ENCODE measurements around the gene TLK2.
"Not testable (repeated sequence)": the region's sequence is repeated elsewhere in the genome, so short reads cannot be mapped to it uniquely, and the experiment has no call there.

Gene TLK2

DNA sequence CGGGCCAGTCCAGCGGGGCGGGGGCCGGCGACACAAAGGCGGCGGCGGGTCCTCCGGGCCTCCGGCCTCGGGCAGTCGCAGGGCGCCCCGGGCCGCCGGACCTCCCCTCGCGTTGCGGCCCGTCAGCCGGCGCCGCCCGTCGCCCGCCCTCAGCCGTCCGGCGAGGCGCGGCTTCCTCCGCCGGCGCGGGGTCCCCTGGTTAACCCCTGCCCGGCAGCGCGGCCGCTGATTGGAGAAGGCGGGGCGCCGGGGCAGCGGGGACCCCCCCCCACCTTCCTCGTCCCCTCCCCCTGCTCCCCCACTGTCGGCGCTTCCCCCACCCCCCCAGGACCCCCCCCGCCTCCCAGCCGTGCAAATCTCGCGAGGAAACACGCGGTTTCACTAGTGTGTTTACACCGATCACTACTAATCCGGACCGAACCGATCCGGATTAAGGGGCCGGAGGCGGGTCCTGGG lies at the start of gene TLK2:
Gene TLK2, plus strand, starts transcription at position 402 of the 456 bp plus-strand sequence. CDS start 2,301 bp downstream, outside the sequence.
- peak in 1 of 2 experiments; percentile 73 for DNase-seq

DNA sequence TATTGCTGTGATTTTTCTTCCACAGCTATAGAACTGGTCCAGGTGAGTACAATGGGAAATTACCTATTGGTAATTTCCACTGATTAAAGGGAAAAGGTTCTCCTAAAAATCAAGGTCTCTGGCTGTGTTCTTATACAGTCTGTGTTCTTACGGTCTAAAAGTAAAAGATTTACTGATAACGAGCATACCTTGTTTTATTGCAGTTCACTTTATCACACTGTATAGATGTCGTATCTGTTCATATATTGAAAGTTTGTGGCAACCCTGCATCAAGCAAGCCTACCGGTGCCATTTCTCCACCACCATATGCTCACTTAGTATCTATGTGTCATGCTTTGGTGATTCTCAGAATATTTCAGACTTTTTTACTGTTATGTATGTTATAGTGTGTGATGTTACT lies 43.4 kb upstream of the TLK2 start:
- DNase-seq = not testable (repeated sequence)

GRCh38 chr17:62441181-62441580 lies 37.4 kb upstream of the TLK2 start:
- not testable (repeated sequence) for DNase-seq

DNA sequence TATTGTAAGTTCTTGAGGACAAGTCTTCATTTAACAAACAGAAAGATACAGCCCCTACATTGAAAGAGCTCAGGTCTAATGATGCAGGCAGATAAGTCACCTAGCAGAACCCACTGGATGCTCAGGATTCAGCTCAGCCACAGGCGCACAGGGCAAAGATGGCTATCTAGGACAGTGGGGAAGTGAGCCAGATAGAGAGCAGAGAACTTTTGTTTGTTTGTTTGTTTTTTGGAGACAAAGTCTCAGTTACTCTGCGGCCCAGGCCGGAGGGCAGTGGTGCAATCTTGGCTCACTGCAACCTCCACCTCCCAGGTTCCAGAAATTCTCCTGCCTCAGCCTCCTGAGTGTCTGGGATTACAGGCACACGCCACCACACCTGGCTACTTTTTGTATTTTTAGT lies 34.6 kb upstream of the TLK2 start:
- DNase-seq = no peak

GRCh38 chr17:62445791-62446190 lies 32.8 kb upstream of the TLK2 start:
- DNase-seq = not testable (repeated sequence)

GRCh38 chr17:62452195-62452594 lies 26.4 kb upstream of the TLK2 start:
- not testable (repeated sequence) for DNase-seq

GRCh38 chr17:62453041-62453440 lies 25.6 kb upstream of the TLK2 start:
- DNase-seq = not testable (repeated sequence)

- not testable (repeated sequence) for DNase-seq
Observed at GRCh38 chr17:62453656-62454055, 25.0 kb upstream of the TLK2 start.

DNA sequence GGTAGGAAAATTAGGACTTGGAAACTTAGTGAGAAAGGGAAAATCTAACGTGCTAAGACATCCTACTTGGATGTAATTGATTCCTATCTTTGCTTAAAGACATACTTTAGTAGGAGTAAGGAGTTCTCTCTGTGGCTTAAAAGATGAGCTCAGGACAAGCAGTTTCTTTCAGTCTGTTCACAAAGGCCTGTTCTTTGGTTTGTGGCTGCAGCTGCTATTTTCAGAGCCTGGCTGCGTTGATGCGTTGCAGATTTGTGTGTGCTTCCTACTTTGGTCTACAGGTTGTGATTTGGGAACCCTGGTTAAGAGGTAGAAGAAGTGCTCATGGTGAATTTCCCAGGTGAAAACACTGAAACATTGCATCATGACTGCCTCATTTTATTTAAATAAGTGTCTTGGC lies 24.5 kb upstream of the TLK2 start:
- DNase-seq = not testable (repeated sequence)

GRCh38 chr17:62456016-62456415 lies 22.6 kb upstream of the TLK2 start:
- no peak for DNase-seq

DNA sequence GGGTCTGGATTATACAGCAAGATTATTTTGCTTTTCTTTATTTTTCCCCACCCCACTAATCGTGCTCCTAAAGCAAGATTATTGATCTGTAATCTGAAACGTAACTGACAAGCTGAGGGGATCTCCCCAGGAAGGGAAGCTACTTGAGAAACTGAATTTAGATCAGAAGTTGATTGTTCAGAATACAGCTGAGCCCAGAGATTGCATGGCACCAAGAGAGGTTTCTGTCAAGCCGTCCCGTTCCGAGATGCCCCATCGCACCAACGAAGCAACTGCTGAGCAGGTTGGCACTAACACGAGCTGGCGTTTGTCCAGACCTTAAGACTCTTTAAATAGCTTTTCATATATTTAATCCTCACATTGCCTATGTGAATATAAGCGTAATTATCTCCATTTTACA lies 20.1 kb upstream of the TLK2 start:
- DNase-seq = not testable (repeated sequence)

- DNase-seq = not testable (repeated sequence)
Observed at GRCh38 chr17:62464422-62464821, 14.2 kb upstream of the TLK2 start.

DNA sequence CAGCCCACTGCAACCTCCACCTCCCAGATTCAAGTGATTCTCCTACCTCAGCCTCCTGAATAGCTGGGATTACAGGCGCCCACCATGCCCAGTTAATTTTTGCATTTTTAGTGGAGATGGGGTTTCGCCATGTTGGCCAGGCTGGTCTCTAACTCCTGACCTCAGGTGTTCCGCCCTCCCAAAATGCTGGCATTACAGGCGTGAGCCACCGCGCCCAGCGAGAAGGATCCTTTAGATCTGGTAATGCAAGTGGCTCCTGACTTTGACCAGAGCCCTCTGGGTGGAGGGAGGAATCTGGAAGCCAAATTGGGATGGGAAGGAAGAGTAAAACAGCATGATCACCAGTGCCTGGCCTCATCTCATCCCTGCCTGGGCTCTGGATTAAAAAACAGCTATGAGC lies 13.4 kb upstream of the TLK2 start:
- not testable (repeated sequence) for DNase-seq

DNA sequence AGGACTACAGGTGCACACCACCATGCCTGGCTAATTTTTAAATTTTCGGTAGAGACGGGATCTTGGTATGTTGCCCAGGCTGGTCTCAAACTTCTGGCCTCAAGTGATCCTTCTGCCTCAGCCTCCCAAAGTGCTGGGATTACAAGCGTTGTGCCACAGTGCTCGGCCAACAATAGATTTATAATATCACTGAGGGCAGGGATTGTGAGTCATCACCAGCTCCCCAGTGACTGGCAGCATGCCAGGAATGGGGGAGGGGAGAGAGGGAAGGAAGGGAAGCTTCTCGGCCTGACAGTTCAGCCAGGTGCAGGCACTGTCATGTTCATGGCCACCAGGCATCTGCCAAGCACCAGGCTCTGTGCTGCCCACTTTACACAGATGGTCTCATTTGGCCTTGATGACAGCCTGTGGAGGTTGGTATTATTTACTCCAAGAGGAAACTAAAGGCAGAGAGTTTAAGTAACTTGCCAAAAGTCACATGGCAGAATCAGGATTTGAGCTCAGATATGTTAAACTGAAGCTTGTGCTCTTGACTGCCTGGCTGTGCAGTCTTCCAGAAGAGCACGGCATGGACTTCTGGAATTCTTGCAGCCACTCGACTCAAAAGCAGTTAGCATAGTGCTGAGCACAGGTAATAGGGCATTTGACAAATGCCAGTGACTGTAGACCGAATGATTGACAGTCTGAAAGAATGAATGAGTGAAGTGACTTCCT lies 7.8 kb upstream of the TLK2 start:
- DNase-seq = peak; percentile 87 to 97

DNA sequence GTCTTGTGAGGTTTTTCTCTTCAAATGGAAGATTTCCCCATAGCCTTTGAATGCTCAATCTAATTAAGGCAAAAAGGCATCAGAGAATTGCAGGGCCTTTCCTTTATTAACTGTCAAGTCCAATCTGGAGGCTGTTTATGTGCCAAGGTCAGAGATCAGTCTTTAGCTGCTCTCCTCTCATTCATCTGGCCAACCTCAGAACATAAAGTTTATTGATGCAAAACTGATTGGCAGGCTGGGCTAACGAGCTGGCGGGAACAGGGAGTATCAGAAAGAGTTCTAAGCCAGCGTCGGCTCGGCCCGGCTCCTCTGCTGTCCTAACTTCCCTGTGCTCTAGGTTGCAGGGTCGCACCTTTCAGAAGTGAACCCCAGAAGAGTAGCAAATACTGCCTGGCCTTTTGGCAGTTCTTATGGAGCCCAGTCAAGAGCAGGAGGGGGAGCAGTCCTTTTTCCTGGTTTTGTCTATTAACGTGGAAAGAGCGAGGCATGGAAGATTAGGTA lies 7.2 kb upstream of the TLK2 start:
- DNase-seq = peak in 1 of 2 experiments; percentile 24

DNA sequence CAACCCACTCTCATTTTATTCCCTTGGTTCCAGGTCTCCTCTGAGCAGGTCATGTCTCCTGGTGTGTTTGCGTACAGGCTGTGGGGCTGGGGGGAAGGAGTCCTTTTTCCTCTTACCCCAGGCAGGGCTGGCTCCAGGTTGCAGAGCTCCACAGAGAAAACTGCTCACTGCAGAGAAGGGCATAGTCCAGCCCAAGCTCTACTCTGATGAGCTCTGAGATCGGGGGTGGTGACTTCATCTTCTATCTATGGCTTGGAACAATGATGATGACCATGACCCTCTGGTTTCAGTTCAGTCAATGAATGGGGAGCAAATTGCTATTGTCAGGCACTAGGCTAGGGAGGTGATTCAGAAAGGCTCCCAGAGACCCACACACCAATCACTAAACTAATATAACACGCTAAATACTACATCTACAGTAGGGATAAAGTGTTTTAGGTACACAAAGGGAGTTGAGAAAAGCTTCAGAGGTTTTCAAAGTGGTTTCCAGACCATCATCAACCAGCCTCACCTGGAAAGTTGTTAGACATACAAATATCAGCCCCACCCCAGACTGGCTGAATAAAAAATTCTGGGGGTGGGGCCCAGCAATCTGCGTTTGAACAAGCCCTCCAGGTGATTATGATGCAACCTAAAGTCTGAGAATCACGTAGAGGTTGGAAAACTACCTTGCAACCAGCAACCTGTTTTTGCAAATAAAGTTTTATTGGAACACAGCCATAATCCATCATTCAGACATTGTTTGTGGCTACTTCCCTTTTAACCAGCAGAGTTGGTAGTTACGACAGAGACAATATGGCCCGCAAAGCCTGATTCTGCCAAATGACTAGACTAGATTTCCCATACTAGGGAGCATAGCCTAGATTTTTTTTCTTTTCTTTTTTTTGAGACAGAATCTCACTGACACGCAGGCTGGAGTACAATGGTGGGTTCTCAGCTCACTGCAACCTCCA lies 5.3 kb upstream of the TLK2 start:
- DNase-seq = not testable (repeated sequence)

GRCh38 chr17:62477111-62477510 lies 1.5 kb upstream of the TLK2 start:
- DNase-seq = not testable (repeated sequence)

DNA sequence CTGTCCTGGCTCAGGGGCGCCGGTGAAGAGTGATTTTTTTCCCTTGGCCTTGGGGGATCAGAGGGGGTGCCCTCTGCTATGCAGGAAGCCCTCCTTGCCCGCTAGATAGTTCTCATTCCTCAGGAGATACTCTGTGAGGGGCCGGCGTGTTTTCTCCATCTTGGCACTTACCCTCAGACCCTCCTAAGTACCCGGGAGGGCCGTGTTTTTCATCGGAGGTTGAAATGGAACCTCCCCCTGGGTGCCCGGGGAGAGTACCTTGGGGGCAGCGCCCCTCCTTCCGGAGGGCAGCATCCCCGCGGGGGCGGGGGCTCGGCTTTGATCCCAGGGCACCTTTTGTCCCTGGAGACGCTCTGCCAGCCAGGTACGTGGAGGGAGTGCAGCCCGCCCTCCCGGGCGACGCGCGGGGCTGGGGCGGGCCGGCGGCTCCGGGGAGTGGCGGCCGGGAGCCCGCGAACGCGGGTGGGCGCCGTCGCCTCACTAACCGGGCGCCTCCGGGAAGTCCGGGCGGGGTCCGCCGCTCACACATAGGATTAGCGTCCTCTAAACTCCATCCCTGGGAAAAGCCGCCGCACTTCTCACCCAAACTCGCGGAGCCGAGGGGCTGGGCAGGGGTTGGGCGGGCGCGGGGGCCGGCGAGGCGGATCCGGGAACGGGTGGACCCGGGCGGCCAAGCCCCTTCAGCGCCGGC lies 762 bp upstream of the TLK2 start:
- DNase-seq = not testable (repeated sequence)

DNA sequence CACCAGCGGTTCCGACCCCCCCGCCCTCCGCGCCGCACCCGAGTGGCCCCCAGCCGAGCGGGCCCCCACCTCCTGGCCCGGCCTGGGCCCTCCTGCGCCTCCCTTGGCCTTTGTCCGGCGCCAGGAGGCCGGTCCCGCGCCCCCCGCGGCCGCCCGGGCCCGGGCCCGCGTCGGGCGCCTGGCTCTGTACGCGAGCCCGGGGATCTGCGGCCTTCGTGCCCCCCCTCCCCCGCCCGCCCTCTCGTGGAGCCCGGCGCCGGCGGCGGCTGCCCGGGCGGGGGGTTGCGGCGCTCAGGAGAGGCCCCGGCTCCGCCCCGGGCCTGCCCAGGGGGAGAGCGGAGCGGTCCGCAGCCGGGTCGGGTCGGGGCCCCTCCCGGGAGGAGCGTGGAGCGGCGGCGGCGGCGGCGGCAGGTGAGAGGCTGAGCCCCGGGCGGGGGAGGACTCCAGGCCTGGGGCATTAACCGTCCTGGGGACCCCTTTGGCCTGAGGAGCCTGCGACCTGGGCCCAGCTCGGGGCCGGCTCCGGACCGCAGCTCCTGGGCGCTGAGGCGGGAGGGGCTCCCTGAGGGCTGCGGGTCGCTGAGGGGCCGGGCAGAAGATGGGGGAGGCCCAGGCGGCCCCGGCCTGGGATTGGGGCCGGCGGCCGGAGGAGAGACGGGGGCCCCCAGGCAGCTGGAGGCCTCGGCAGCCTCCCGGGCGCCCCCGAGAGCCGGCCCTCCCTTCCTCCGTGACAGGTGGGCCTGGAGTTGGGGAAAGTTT lies 434 bp downstream of the TLK2 start:
- not testable (repeated sequence) for DNase-seq

- DNase-seq = not testable (repeated sequence)
Observed at GRCh38 chr17:62479639-62480258, 1.1 kb downstream of the TLK2 start.

DNA sequence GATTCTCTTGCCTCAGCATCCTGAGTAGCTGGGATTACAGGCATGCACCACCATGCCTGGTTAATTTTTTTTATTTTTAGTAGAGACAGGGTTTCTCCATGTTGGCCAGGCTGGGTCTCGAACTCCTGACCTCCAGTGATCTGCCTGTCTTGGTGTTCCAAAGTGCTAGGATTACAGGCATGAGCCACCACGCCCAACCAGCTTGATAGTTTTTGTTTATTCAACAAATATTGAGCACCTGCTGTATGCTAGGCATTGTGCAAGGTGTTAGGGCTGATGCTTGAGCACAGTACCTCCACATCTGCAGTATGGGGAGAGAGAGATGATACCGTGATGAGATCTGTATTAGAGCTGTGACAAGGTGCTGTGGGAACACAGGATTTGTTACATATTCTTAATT lies 3.9 kb downstream of the TLK2 start:
- DNase-seq = not testable (repeated sequence)

Measured in NCI-H446 (cell line).